Activated T-cell treated with anti-CD3 and anti-CD28 coated beads for 4 hours (primary cell): ENCODE measurements around the gene GPC6.

Experiments used
- DNase-seq: peaks from one replicate; pipeline ENCODE4 v3.0.0-alpha.2; 2020

The GPC6 gene

GRCh38 chr13:93624311-93624777 lies 397.7 kb downstream of the GPC6 start:
- no peak for DNase-seq

GRCh38 chr13:93625536-93625935 lies 398.9 kb downstream of the GPC6 start:
- DNase-seq, result no peak

- DNase-seq, result no peak
Measured at GRCh38 chr13:93628136-93628797, 401.7 kb downstream of the GPC6 start.

- no peak for DNase-seq
Measured at GRCh38 chr13:93635616-93636032, 409.0 kb downstream of the GPC6 start.

GRCh38 chr13:93637852-93638251 lies 411.2 kb downstream of the GPC6 start:
- no peak for DNase-seq

GRCh38 chr13:93640452-93640851 lies 413.8 kb downstream of the GPC6 start:
- DNase-seq, result no peak

- DNase-seq, result no peak
Measured at GRCh38 chr13:93646245-93646644, 419.6 kb downstream of the GPC6 start.

- no peak for DNase-seq
Measured at GRCh38 chr13:93649496-93649895, 422.9 kb downstream of the GPC6 start.

GRCh38 chr13:93653776-93654175 lies 427.2 kb downstream of the GPC6 start:
- no peak for DNase-seq

- DNase-seq, result no peak
Measured at GRCh38 chr13:93655154-93655553, 428.5 kb downstream of the GPC6 start.

GRCh38 chr13:93660391-93661063 lies 433.9 kb downstream of the GPC6 start:
- no peak for DNase-seq

GRCh38 chr13:93670866-93671265 lies 444.3 kb downstream of the GPC6 start:
- DNase-seq, result no peak

- no peak for DNase-seq
Measured at GRCh38 chr13:93672996-93673395, 446.4 kb downstream of the GPC6 start.

GRCh38 chr13:93673885-93674284 lies 447.3 kb downstream of the GPC6 start:
- DNase-seq, result no peak

- no peak for DNase-seq
Measured at GRCh38 chr13:93674337-93674755, 447.7 kb downstream of the GPC6 start.

- DNase-seq, result no peak
Measured at GRCh38 chr13:93680329-93680728, 453.7 kb downstream of the GPC6 start.

- DNase-seq, result no peak
Measured at GRCh38 chr13:93685900-93686299, 459.3 kb downstream of the GPC6 start.

GRCh38 chr13:93686399-93686798 lies 459.8 kb downstream of the GPC6 start:
- no peak for DNase-seq

GRCh38 chr13:93687261-93687660 lies 460.7 kb downstream of the GPC6 start:
- no peak for DNase-seq

- no peak for DNase-seq
Measured at GRCh38 chr13:93689333-93689732, 462.7 kb downstream of the GPC6 start.

- no peak for DNase-seq
Measured at GRCh38 chr13:93690139-93690538, 463.5 kb downstream of the GPC6 start.

GRCh38 chr13:93698016-93698613 lies 471.5 kb downstream of the GPC6 start:
- no peak for DNase-seq

- no peak for DNase-seq
Measured at GRCh38 chr13:93700115-93700514, 473.5 kb downstream of the GPC6 start.
